ENCODE measurements around the gene SLC29A1. TPM values are rescaled to one million over a fixed set of nuclear protein-coding genes. Genes with fewer than 3 reads are reported as not detected.

The SLC29A1 gene
- total and polyA plus RNA-seq, 9 of the 15 experiments (the other 6 are each of a cell fraction or from before 2014, with no cell fraction given), result 18.9 to 170 (median 57.7) TPM

DNA sequence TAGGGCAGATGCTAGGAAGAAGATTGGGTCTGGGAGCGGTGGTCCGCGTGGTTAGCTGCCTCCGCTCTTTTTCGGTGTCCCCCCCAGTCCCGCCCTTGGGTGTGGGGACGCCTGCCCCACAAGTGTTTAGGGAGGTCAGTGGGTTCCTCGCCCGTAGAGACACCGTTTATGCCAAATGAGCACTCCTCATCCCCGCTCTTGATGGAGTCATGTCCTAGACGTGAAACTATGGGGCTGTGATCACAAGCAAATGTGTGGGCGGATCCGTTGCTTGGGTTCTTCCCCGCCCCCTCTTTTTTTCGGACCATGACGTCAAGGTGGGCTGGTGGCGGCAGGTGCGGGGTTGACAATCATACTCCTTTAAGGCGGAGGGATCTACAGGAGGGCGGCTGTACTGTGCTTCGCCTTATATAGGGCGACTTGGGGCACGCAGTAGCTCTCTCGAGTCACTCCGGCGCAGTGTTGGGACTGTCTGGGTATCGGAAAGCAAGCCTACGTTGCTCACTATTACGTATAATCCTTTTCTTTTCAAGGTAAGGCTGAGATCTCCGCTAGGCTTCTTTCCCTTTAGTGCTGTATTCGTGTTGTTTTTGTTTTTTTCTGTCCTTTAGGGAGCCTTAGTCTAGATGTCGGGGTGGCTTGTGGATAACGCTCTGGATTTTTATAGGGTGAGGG lies 23.4 kb downstream of the SLC29A1 start, which contains the start of gene HSP90AB1 (continued):
- TF ChIP-seq ZC3H8 (IDR thresholded peaks at IDR 0.05) (peak; percentile 93; the same call in 1 of the 2 replicates), ZNF75A (CRISPR knock-in tag; IDR thresholded peaks at IDR 0.05) (no peak), ZFP30 (CRISPR knock-in tag; IDR thresholded peaks at IDR 0.05; ENCODE audit: borderline replicate concordance) (no peak), NFATC3 (IDR thresholded peaks at IDR 0.05) (peak; percentile 86), ZBED1 (IDR thresholded peaks at IDR 0.05) (peak; percentile 88; the same call in 1 of the 2 replicates), ZFPM2 (CRISPR knock-in tag; IDR thresholded peaks at IDR 0.05) (no peak), NFYB (IDR thresholded peaks at IDR 0.05; ENCODE audit: extremely low read depth, insufficient read length) (no peak), MED1 (CRISPR knock-in tag; IDR thresholded peaks at IDR 0.05; ENCODE audit: borderline replicate concordance) (peak; percentile 34; the same call in 1 of the 2 replicates), ASH1L (IDR thresholded peaks at IDR 0.05; ENCODE audit: borderline replicate concordance, low read depth, partially characterized antibody) (peak; percentile 68), NEUROD1 (IDR thresholded peaks at IDR 0.05; ENCODE audit: borderline replicate concordance, low read depth, low read length, partially characterized antibody) (peak; percentile 96), ZNF24 (IDR thresholded peaks at IDR 0.05) (0 out of 2 replicates have a peak, but pooled peaks have one; percentile 8), HCFC1 (IDR thresholded peaks at IDR 0.05; ENCODE audit: low read depth, low read length) (peak; percentile 58), BCL6 (CRISPR knock-in tag; IDR thresholded peaks at IDR 0.05) (no peak), SMAD3 (CRISPR knock-in tag; conservative IDR thresholded peaks at IDR 0.05) (no peak), RFX1 (IDR thresholded peaks at IDR 0.05) (no peak)
- TF ChIP-seq, protein P1, sequence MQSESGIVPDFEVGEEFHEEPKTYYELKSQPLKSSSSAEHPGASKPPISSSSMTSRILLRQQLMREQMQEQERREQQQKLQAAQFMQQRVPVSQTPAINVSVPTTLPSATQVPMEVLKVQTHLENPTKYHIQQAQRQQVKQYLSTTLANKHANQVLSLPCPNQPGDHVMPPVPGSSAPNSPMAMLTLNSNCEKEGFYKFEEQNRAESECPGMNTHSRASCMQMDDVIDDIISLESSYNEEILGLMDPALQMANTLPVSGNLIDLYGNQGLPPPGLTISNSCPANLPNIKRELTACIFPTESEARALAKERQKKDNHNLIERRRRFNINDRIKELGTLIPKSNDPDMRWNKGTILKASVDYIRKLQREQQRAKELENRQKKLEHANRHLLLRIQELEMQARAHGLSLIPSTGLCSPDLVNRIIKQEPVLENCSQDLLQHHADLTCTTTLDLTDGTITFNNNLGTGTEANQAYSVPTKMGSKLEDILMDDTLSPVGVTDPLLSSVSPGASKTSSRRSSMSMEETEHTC (IDR thresholded peaks at IDR 0.05), result 0 out of 2 replicates have a peak, but pooled peaks have one; percentile 2
- TF ChIP-seq, protein P2, sequence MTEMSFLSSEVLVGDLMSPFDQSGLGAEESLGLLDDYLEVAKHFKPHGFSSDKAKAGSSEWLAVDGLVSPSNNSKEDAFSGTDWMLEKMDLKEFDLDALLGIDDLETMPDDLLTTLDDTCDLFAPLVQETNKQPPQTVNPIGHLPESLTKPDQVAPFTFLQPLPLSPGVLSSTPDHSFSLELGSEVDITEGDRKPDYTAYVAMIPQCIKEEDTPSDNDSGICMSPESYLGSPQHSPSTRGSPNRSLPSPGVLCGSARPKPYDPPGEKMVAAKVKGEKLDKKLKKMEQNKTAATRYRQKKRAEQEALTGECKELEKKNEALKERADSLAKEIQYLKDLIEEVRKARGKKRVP (CRISPR knock-in tag; IDR thresholded peaks at IDR 0.05), result no peak
- TF ChIP-seq, protein P3, sequence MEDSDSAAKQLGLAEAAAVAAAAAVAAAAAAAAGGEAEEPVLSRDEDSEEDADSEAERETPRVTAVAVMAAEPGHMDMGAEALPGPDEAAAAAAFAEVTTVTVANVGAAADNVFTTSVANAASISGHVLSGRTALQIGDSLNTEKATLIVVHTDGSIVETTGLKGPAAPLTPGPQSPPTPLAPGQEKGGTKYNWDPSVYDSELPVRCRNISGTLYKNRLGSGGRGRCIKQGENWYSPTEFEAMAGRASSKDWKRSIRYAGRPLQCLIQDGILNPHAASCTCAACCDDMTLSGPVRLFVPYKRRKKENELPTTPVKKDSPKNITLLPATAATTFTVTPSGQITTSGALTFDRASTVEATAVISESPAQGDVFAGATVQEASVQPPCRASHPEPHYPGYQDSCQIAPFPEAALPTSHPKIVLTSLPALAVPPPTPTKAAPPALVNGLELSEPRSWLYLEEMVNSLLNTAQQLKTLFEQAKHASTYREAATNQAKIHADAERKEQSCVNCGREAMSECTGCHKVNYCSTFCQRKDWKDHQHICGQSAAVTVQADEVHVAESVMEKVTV (CRISPR knock-in tag; IDR thresholded peaks at IDR 0.05), result no peak; the same call in 1 of the 2 replicates
- TF ChIP-seq, protein P4, sequence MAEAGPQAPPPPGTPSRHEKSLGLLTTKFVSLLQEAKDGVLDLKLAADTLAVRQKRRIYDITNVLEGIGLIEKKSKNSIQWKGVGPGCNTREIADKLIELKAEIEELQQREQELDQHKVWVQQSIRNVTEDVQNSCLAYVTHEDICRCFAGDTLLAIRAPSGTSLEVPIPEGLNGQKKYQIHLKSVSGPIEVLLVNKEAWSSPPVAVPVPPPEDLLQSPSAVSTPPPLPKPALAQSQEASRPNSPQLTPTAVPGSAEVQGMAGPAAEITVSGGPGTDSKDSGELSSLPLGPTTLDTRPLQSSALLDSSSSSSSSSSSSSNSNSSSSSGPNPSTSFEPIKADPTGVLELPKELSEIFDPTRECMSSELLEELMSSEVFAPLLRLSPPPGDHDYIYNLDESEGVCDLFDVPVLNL (CRISPR knock-in tag; IDR thresholded peaks at IDR 0.05; ENCODE audit: low read depth), result peak; percentile 55; the same call in 1 of the 2 replicates
- TF ChIP-seq, protein P5, sequence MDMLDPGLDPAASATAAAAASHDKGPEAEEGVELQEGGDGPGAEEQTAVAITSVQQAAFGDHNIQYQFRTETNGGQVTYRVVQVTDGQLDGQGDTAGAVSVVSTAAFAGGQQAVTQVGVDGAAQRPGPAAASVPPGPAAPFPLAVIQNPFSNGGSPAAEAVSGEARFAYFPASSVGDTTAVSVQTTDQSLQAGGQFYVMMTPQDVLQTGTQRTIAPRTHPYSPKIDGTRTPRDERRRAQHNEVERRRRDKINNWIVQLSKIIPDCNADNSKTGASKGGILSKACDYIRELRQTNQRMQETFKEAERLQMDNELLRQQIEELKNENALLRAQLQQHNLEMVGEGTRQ (CRISPR knock-in tag; IDR thresholded peaks at IDR 0.05), result no peak
- TF ChIP-seq, protein P6, sequence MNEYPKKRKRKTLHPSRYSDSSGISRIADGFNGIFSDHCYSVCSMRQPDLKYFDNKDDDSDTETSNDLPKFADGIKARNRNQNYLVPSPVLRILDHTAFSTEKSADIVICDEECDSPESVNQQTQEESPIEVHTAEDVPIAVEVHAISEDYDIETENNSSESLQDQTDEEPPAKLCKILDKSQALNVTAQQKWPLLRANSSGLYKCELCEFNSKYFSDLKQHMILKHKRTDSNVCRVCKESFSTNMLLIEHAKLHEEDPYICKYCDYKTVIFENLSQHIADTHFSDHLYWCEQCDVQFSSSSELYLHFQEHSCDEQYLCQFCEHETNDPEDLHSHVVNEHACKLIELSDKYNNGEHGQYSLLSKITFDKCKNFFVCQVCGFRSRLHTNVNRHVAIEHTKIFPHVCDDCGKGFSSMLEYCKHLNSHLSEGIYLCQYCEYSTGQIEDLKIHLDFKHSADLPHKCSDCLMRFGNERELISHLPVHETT (CRISPR knock-in tag; conservative IDR thresholded peaks at IDR 0.05 in 1 of 2, IDR thresholded peaks at IDR 0.05 in 1 of 2), result no peak; a peak in 2 of 4 replicates
